Tibial nerve (tissue), 4 donors: ENCODE data around the gene DQX1. TPM values are rescaled to one million over a fixed set of nuclear protein-coding genes. Genes with fewer than 3 reads are reported as not detected.

Source experiments
- DNase-seq, 2 donors: peaks; one replicate each; pipeline ENCODE4 v3.0.0-alpha.2; 2019; ENCODE audit warnings: low spot score in 2 of 2
- H3K27ac ChIP-seq, 4 donors: fragments of 200-600 bp; sonication (generic) in 3 of 4; one replicate each; pipeline ENCODE4 v1.5.1; 2017 to 2019; ENCODE audit warnings: mild to moderate bottlenecking in 1 of 4
- H3K27me3 ChIP-seq, 2 donors: fragments of 200-600 bp; sonication (generic) in 1 of 2; one replicate each; pipeline versions ENCODE4 v1.5.1 to v1.6.0; 2017 to 2019
- H3K36me3 ChIP-seq, 3 donors: fragments of 200-600 bp; sonication (generic); one replicate each; pipeline ENCODE4 v1.5.1; 2018 to 2019
- H3K4me1 ChIP-seq, 4 donors: fragments of 200-600 bp; sonication (generic) in 3 of 4; one replicate each; pipeline ENCODE4 v1.5.1; 2017 to 2019
- H3K4me3 ChIP-seq, 4 donors: fragments of 200-600 bp; sonication (generic) in 3 of 4; one replicate each; pipeline ENCODE4 v1.5.1; 2017 to 2019; ENCODE audit warnings: mild to moderate bottlenecking in 1 of 4, moderate library complexity in 1 of 4
- H3K9me3 ChIP-seq, 4 donors: fragments of 200-600 bp; sonication (generic) in 3 of 4; one replicate each; pipeline ENCODE4 v1.5.1; 2017 to 2019
- EP300 ChIP-seq, 2 donors: sonication (generic); formaldehyde crosslinking; IDR thresholded peaks; one replicate each; pipeline ENCODE4 v1.6.1; 2017; ENCODE audit warnings: antibody characterized with exemption in 2 of 2, mild to moderate bottlenecking in 1 of 2
- POLR2A ChIP-seq, 2 donors: fragments of 450-650 bp; IDR thresholded peaks; one replicate each; pipeline ENCODE4 v1.6.1; 2017; ENCODE audit warnings: antibody characterized with exemption in 2 of 2, mild to moderate bottlenecking in 2 of 2, moderate library complexity in 2 of 2
- WGBS, 2 donors: methylation state at CpG; one replicate each; pipeline ENCODE4 v1.1.5; 2018; 5-methylcytosine and 5-hydroxymethylcytosine counted together
- total RNA-seq, 4 donors: library from RNA; depleted of rRNA; stranded (reverse); fragments of >200 nt; gene quantifications; one replicate each; pipeline ENCODE4 v1.1.0, GENCODE V29; 2016
- TF ChIP-seq, protein P1 (sequence below), 5 experiments: fragments of 200-600 bp in 3 of 5; fragments of 450-650 bp in 2 of 5; sonication (generic) in 3 of 5; IDR thresholded peaks; one replicate each; pipeline ENCODE4 v1.5.1; 2016 to 2019; ENCODE audit warnings: antibody characterized with exemption in 5 of 5, mild to moderate bottlenecking in 3 of 5, moderate library complexity in 2 of 5

Gene DQX1
- total RNA-seq, 4 donors from 2014 or later: 6.9 TPM; not detected in 3

- Histone ChIP-seq H3K4me3 (peak overlapping the region; percentile 5 to 43 (median 26)), H3K36me3 (peaks cover 0 to 18% (median 4%) of the 10 kb centered on the region in 3 donors), H3K9me3 (no peaks in the 10 kb centered on the region), H3K27me3 (peaks cover 0 to 56% of the 10 kb centered on the region in 2 donors), H3K27ac (no peak overlapping the region), H3K4me1 (peaks cover 0 to 43% (median 23%) of the 10 kb centered on the region in 4 donors)
- no peak for DNase-seq
- 2 to 4% methylated on average over 28 to 61 of the region's 61 CpGs for WGBS, 2 donors
- no peak for TF ChIP-seq POLR2A (IDR thresholded peaks at IDR 0.05)
- no peak for TF ChIP-seq EP300 (IDR thresholded peaks at IDR 0.05)
These were observed 28.1 kb downstream of the DQX1 start for GRCh38 chr2:74497777-74498499.

DNA sequence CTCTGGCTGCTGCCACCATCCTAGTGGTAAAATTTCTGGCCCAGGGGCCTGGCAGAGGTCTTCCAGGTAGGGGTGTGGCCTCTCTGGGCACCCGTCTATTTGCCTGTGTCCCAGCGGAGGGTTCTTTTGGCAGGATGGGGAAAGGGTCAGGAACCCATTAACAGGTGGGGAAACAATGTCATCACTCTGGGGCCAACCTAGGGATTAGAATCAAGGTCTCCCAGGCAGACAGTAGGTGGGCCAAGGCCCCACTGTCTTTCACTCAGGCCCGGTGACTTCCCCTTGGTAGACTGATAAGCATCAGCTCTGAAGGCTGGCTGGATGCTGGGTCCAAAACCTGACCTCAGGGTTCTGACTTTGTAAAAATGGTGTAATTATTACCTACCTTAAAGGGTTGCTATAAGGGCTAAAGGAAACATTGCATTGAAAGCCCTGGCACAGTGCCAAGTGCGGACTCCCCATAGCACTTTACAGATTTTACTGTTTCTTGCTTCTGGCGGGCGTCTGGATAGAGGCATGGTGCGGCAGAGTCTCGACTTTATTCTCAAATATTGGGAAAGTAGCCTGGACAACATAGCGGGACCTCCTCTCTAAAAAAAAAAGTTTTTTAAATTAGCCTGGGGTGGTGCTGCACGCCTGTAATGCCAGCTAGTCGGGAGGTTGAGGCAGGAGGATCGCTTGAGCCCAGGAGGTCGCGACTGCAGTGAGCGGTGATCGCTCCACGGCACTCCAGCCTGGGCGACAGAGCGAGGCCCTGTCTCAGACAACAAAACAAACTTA lies 28.8 kb downstream of the DQX1 start:
- H3K27me3 ChIP-seq: peaks cover 0 to 53% of the 10 kb centered on the region in 2 donors
- WGBS, 2 donors: 44 to 47% methylated on average over 19 of the region's 19 CpGs

GRCh38 chr2:74495440-74495839 lies 30.6 kb downstream of the DQX1 start:
- Histone ChIP-seq H3K9me3 (no peaks in the 10 kb centered on the region), H3K36me3 (peaks cover 0 to 43% (median 21%) of the 10 kb centered on the region in 3 donors), H3K4me3 (no peak overlapping the region), H3K27ac (no peak overlapping the region), H3K27me3 (peaks cover 0 to 37% of the 10 kb centered on the region in 2 donors), H3K4me1 (peaks cover 0 to 27% (median 23%) of the 10 kb centered on the region in 4 donors)
- 80 to 85% methylated on average over 1 of the region's 1 CpG for WGBS, 2 donors
- TF ChIP-seq POLR2A (IDR thresholded peaks at IDR 0.05) (no peak), EP300 (IDR thresholded peaks at IDR 0.05) (no peak)
- TF ChIP-seq, protein P1, sequence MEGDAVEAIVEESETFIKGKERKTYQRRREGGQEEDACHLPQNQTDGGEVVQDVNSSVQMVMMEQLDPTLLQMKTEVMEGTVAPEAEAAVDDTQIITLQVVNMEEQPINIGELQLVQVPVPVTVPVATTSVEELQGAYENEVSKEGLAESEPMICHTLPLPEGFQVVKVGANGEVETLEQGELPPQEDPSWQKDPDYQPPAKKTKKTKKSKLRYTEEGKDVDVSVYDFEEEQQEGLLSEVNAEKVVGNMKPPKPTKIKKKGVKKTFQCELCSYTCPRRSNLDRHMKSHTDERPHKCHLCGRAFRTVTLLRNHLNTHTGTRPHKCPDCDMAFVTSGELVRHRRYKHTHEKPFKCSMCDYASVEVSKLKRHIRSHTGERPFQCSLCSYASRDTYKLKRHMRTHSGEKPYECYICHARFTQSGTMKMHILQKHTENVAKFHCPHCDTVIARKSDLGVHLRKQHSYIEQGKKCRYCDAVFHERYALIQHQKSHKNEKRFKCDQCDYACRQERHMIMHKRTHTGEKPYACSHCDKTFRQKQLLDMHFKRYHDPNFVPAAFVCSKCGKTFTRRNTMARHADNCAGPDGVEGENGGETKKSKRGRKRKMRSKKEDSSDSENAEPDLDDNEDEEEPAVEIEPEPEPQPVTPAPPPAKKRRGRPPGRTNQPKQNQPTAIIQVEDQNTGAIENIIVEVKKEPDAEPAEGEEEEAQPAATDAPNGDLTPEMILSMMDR (IDR thresholded peaks at IDR 0.05): no peak
- DNase-seq: no peak

More for the DNA sequence above, 28.8 kb downstream of the DQX1 start:
- Histone ChIP-seq H3K4me1 (peaks cover 0 to 35% (median 23%) of the 10 kb centered on the region in 4 donors), H3K4me3 (peak overlapping the region in 2 of 4 donors; percentile 18 to 43), H3K9me3 (no peaks in the 10 kb centered on the region), H3K36me3 (peaks cover 0 to 25% (median 12%) of the 10 kb centered on the region in 3 donors), H3K27ac (no peak overlapping the region)
- TF ChIP-seq POLR2A (IDR thresholded peaks at IDR 0.05) (no peak), EP300 (IDR thresholded peaks at IDR 0.05) (no peak)
- TF ChIP-seq, protein P1 (IDR thresholded peaks at IDR 0.05): no peak
- no peak for DNase-seq

- H3K4me1 ChIP-seq: peaks cover 0 to 13% (median 10%) of the 10 kb centered on the region in 4 donors
- H3K4me3 ChIP-seq: no peak overlapping the region
- TF ChIP-seq EP300 (IDR thresholded peaks at IDR 0.05): no peak
- no peak for TF ChIP-seq POLR2A (IDR thresholded peaks at IDR 0.05)
- TF ChIP-seq, protein P1 (IDR thresholded peaks at IDR 0.05): no peak
- peaks cover 0 to 62% (median 21%) of the 10 kb centered on the region in 3 donors for H3K36me3 ChIP-seq
- H3K27me3 ChIP-seq: peaks cover 0 to 18% of the 10 kb centered on the region in 2 donors
- H3K27ac ChIP-seq: no peak overlapping the region
- H3K9me3 ChIP-seq: no peaks in the 10 kb centered on the region
- DNase-seq: no peak
- WGBS, 2 donors: 84 to 98% methylated on average over 3 of the region's 3 CpGs
These were observed 32.5 kb downstream of the DQX1 start for GRCh38 chr2:74493546-74493945.

GRCh38 chr2:74491648-74492544 lies 34.1 kb downstream of the DQX1 start:
- Histone ChIP-seq H3K9me3 (no peaks in the 10 kb centered on the region), H3K36me3 (peaks cover 0 to 78% (median 21%) of the 10 kb centered on the region in 3 donors), H3K27ac (no peak overlapping the region), H3K27me3 (peaks cover 0 to 2% of the 10 kb centered on the region in 2 donors), H3K4me1 (no peaks in the 10 kb centered on the region), H3K4me3 (no peak overlapping the region)
- TF ChIP-seq, protein P1 (IDR thresholded peaks at IDR 0.05): no peak
- no peak for TF ChIP-seq EP300 (IDR thresholded peaks at IDR 0.05)
- TF ChIP-seq POLR2A (IDR thresholded peaks at IDR 0.05): no peak
- no peak for DNase-seq
- WGBS, 2 donors: 93 to 95% methylated on average over 12 of the region's 12 CpGs
